ENCODE data around the gene MYO15A.

MYO15A gene

DNA sequence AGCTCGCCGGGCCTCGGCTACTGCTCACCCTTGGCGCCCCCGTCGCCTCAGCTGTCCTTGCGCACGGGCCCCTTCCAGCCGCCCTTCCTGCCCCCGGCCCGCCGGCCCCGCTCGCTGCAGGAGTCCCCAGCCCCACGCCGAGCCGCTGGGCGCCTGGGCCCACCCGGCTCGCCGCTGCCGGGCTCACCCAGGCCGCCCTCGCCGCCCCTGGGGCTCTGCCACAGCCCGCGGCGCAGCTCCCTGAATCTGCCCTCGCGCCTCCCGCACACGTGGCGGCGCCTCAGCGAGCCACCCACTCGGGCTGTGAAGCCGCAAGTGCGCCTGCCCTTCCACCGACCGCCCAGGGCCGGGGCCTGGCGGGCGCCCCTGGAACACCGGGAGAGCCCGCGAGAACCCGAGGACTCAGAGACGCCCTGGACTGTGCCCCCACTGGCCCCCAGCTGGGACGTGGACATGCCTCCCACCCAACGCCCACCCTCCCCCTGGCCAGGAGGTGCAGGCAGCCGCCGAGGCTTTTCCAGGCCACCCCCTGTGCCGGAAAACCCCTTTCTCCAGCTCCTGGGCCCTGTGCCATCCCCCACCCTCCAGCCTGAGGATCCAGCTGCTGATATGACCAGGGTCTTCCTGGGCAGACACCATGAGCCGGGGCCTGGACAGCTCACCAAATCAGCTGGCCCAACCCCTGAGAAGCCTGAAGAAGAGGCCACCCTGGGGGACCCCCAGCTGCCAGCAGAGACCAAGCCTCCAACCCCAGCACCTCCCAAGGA lies 12.8 kb downstream of the MYO15A start:
- H3K9ac ChIP-seq (ENCODE audit: low read length): no peak overlapping the region
- no peak overlapping the region for H3K27ac ChIP-seq (ENCODE audit: low read depth, low read length)
- no peak overlapping the region for H3K4me3 ChIP-seq (ENCODE audit: low read length)
- H3K4me1 ChIP-seq (ENCODE audit: control insufficient read depth, insufficient read depth, low read length): no peaks in the 10 kb centered on the region
- H3K27me3 ChIP-seq (ENCODE audit: control insufficient read depth, insufficient read depth, low read length): no peaks in the 10 kb centered on the region
- H3K36me3 ChIP-seq (ENCODE audit: control insufficient read depth, insufficient read depth, low read length): no peaks in the 10 kb centered on the region

DNA sequence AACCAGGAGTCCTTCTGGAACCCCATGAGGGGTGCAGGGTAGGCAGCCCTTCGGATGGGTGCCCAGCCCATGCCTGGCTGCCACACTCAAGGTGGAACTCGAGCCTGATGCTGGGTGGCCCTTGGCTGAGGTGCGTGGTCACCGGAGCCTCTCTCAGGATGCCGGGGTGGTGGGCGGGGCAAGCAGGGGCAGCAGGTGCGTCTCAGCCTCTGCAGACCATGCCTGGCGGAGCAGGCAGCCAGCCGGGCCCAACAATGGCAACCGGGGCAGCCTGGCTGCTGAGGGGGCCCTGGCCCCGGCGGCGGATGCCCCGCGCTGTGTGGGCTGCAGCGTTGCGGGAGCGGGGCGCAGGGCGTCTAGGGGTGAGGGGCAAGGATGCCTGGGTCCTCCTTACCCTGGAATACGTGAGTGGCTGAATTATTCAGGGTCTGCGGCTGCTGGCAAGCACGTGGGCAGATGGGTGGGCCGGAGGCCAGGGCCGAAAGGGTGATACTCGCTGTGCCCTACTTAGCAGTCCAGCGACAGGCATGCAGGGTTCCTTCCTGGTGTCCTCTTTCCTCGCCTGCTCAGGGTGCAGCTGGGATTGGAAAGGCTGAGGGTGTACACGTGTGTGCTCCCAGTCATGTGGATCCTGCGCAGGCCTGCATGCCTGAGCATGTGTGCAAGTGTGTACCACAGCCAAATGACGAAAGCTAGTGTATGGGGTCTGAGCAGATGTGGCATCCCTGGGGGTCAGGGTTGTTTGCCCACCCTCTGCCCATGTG lies 14.6 kb downstream of the MYO15A start:
- Histone ChIP-seq H3K9ac (ENCODE audit: low read length) (no peak overlapping the region), H3K36me3 (ENCODE audit: control insufficient read depth, insufficient read depth, low read length) (no peaks in the 10 kb centered on the region)

DNA sequence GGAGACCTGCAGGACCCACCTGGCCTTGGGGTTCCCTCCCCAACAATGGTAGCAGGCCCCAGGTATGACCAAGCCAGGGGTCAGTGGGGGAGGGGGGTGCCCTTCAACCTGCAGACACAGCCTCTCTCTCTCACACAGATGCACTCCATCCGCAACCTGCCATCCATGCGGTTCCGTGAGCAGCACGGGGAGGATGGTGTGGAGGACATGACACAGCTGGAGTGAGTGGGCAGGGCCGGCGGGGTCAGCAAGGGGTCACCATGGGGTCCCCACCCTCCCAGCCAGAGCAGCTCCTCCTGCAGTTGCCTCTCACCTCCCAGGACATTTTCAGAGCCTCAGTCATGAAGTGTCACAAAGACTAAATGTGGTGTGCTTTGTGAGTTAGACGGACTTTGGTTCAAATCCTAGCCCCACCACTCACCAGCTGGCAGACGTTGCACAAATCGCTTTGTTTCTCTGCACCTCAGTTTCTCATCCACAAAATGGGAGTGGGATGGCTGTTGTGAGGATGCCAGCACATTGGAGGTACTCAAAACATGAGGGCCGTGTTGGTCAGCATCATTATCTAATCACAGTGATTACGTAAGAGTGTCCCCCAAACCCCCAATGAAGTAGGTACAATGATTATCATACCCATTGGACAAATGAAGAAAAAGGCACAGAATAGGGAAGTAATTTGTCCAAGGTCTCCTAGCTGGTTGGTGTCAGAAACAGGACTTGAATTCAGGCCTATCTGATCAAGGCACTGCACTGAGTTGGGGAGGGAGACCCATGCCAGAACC lies 16.0 kb downstream of the MYO15A start:
- H3K36me3 ChIP-seq (ENCODE audit: control insufficient read depth, insufficient read depth, low read length): no peaks in the 10 kb centered on the region
- H3K4me1 ChIP-seq (ENCODE audit: control insufficient read depth, insufficient read depth, low read length): no peaks in the 10 kb centered on the region
- no peak overlapping the region for H3K27ac ChIP-seq (ENCODE audit: low read depth, low read length)
- H3K4me3 ChIP-seq (ENCODE audit: low read length): no peak overlapping the region
- H3K9ac ChIP-seq (ENCODE audit: low read length): no peak overlapping the region
- no peaks in the 10 kb centered on the region for H3K27me3 ChIP-seq (ENCODE audit: control insufficient read depth, insufficient read depth, low read length)

More for the DNA sequence above, 14.6 kb downstream of the MYO15A start:
- no peaks in the 10 kb centered on the region for H3K27me3 ChIP-seq (ENCODE audit: control insufficient read depth, insufficient read depth, low read length)
- H3K27ac ChIP-seq (ENCODE audit: low read depth, low read length): no peak overlapping the region
- H3K4me1 ChIP-seq (ENCODE audit: control insufficient read depth, insufficient read depth, low read length): no peaks in the 10 kb centered on the region
- no peak overlapping the region for H3K4me3 ChIP-seq (ENCODE audit: low read length)

DNA sequence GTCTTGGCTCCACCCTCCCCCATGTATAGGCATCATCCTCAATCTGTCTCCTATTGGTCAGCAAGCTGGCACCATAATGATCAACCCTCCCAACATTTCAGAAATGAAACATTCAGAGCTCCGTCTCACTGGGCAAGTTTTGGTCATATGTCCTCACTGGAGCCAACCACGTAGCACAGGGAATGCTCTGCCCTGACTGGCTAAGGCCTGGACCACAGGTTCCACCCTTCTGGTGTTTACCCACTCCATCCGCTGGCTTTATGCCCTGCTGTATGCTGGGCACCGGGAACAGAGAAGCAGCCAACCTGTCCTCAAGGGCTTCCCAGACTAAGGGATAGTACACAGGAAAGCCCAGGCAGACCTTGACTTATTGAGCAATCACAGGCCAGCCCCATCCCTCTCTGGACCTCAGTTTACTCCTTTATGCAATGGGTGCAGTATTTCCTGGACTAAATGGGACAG lies 20.5 kb downstream of the MYO15A start:
- Histone ChIP-seq H3K4me3 (ENCODE audit: low read length) (no peak overlapping the region), H3K9ac (ENCODE audit: low read length) (no peak overlapping the region), H3K27me3 (ENCODE audit: control insufficient read depth, insufficient read depth, low read length) (no peaks in the 10 kb centered on the region), H3K27ac (ENCODE audit: low read depth, low read length) (no peak overlapping the region), H3K4me1 (ENCODE audit: control insufficient read depth, insufficient read depth, low read length) (no peaks in the 10 kb centered on the region), H3K36me3 (ENCODE audit: control insufficient read depth, insufficient read depth, low read length) (no peaks in the 10 kb centered on the region)

DNA sequence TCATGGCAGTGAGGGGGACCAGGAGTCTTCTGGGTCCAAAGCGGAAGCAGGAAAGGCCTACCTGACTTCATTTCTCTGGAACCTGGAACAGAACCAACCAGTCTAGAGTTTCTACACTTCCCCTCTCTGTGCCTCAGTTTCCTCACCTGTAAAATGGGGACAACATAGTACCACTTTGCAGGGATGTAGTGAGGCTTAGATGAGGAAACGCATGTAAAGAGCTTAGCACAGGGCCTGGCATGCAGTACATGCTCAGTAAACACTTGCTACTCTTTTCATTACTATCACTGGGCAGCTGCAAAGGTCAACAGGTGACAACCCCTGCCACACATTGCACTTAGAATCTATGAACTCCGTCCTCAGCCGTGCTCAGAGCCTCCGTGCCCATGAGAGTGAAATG lies 24.2 kb downstream of the MYO15A start:
- Histone ChIP-seq H3K9ac (ENCODE audit: low read length) (no peak overlapping the region), H3K36me3 (ENCODE audit: control insufficient read depth, insufficient read depth, low read length) (no peaks in the 10 kb centered on the region), H3K4me3 (ENCODE audit: low read length) (no peak overlapping the region), H3K27ac (ENCODE audit: low read depth, low read length) (no peak overlapping the region), H3K4me1 (ENCODE audit: control insufficient read depth, insufficient read depth, low read length) (no peaks in the 10 kb centered on the region), H3K27me3 (ENCODE audit: control insufficient read depth, insufficient read depth, low read length) (no peaks in the 10 kb centered on the region)

DNA sequence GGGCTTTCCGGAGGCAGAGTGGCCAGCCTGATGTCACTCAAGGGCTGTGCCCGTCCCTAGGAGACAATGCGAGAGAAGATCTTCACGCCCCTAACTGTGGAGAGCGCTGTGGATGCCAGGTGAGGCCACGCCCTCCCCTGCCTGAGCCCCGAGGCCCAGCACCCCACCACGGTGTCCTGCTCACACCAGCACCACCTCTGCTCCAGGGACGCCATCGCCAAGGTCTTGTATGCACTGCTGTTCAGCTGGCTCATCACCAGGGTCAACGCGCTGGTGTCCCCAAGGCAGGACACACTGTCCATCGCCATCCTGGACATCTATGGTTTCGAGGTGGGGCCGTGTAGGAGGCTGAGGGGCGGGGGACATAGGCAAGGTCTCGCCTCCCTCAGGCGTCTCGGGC lies 27.8 kb downstream of the MYO15A start:
- Histone ChIP-seq H3K9ac (ENCODE audit: low read length) (no peak overlapping the region), H3K4me3 (ENCODE audit: low read length) (no peak overlapping the region), H3K27me3 (ENCODE audit: control insufficient read depth, insufficient read depth, low read length) (peaks cover 6% of the 10 kb centered on the region), H3K27ac (ENCODE audit: low read depth, low read length) (no peak overlapping the region), H3K36me3 (ENCODE audit: control insufficient read depth, insufficient read depth, low read length) (no peaks in the 10 kb centered on the region), H3K4me1 (ENCODE audit: control insufficient read depth, insufficient read depth, low read length) (no peaks in the 10 kb centered on the region)

DNA sequence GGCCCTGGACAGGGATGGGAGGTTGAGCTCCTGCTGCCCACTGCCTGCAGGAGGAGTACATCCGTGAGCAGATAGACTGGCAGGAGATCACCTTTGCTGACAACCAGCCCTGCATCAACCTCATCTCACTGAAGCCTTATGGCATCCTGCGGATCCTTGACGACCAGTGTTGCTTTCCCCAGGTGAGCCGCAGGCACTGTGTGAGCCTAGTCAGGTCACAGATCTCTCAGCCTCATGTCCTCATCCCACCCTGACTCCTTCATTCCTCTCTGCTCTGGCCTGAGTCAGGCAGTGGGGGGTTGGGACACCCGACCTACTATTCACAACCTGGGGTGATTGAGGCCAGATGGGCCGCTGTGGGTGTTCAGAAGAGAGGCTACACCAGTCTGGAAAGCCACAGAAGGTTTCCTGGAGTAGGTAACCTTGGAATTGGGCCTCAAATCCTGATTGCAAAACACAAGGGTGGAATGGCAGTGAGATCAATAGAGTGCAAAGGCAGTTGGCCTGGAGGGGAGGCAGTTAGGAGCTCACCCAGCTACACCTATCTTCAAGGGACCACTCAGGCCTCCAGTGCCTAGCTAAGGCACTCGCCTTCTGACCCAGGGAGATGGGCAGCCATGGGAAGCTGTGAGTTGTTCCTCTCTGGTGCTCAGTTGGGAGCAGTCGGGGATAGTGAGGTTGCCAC lies 29.7 kb downstream of the MYO15A start:
- Histone ChIP-seq H3K27me3 (ENCODE audit: control insufficient read depth, insufficient read depth, low read length) (peaks cover 6% of the 10 kb centered on the region), H3K4me3 (ENCODE audit: low read length) (no peak overlapping the region), H3K9ac (ENCODE audit: low read length) (no peak overlapping the region)

DNA sequence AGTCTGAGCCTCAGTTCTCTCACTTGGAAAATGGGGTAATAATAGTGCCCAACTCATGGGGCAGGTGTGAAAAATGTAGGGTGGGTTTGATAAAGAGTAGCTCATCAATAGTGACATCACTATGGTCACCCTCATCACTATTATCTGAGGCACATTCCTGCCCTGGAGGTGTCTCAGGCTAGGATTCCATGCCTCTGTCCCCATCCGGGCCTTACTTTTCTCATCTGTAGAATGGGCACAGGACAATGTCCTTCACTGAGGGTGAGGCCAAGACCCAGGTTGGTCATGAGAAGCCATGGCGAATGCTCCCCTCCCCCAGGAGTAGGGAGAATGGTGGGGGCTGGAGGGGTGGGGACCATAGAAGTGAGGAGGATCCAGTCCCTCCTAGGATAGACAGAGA lies 30.5 kb downstream of the MYO15A start:
- Histone ChIP-seq H3K27me3 (ENCODE audit: control insufficient read depth, insufficient read depth, low read length) (peaks cover 6% of the 10 kb centered on the region), H3K4me3 (ENCODE audit: low read length) (no peak overlapping the region), H3K36me3 (ENCODE audit: control insufficient read depth, insufficient read depth, low read length) (no peaks in the 10 kb centered on the region), H3K27ac (ENCODE audit: low read depth, low read length) (no peak overlapping the region), H3K9ac (ENCODE audit: low read length) (no peak overlapping the region), H3K4me1 (ENCODE audit: control insufficient read depth, insufficient read depth, low read length) (no peaks in the 10 kb centered on the region)

More for the DNA sequence above, 29.7 kb downstream of the MYO15A start:
- Histone ChIP-seq H3K4me1 (ENCODE audit: control insufficient read depth, insufficient read depth, low read length) (no peaks in the 10 kb centered on the region), H3K27ac (ENCODE audit: low read depth, low read length) (no peak overlapping the region), H3K36me3 (ENCODE audit: control insufficient read depth, insufficient read depth, low read length) (no peaks in the 10 kb centered on the region)

DNA sequence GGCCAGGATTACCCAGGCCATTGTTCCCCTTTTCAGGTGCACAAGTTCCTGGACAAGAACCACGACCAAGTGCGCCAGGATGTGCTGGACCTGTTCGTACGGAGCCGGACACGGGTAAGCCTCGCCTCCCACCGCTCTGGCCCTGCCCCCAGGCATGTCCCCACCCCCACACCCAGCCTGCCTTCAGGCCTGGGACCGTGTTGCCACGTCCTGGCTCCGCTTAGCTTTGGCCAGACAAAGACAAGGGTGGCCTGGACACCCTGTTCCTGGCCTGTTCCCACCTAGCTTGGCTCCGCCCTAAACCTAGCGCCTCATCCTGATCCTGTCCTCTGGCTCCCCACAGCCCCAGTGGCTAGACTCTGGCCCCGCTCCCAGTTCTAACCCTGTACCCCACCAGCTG lies 30.9 kb downstream of the MYO15A start:
- H3K27me3 ChIP-seq (ENCODE audit: control insufficient read depth, insufficient read depth, low read length): peaks cover 6% of the 10 kb centered on the region
- H3K36me3 ChIP-seq (ENCODE audit: control insufficient read depth, insufficient read depth, low read length): no peaks in the 10 kb centered on the region
- no peak overlapping the region for H3K9ac ChIP-seq (ENCODE audit: low read length)
- no peak overlapping the region for H3K27ac ChIP-seq (ENCODE audit: low read depth, low read length)
- H3K4me3 ChIP-seq (ENCODE audit: low read length): no peak overlapping the region
- no peaks in the 10 kb centered on the region for H3K4me1 ChIP-seq (ENCODE audit: control insufficient read depth, insufficient read depth, low read length)

DNA sequence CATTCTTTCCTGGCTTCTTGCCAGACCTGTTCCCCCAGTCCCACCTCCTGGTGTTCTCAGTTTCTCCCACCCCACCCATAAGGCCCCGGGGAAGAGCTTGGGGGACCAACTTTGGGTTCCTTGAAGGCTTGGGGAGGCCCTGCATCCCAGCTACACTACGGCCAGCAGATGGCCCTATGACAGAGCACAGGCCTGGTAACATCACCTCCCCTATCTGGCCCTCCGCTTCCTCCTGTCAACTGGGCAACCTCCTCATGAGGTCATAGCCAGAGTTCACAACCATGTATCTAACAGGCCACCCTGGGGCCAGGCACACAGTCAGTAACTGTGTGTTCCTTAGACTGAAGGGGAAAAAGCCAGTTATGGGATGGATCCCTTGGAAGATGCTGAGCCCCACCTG lies 31.4 kb downstream of the MYO15A start:
- Histone ChIP-seq H3K36me3 (ENCODE audit: control insufficient read depth, insufficient read depth, low read length) (no peaks in the 10 kb centered on the region), H3K9ac (ENCODE audit: low read length) (no peak overlapping the region), H3K27me3 (ENCODE audit: control insufficient read depth, insufficient read depth, low read length) (peaks cover 6% of the 10 kb centered on the region), H3K4me1 (ENCODE audit: control insufficient read depth, insufficient read depth, low read length) (no peaks in the 10 kb centered on the region), H3K4me3 (ENCODE audit: low read length) (no peak overlapping the region), H3K27ac (ENCODE audit: low read depth, low read length) (no peak overlapping the region)

DNA sequence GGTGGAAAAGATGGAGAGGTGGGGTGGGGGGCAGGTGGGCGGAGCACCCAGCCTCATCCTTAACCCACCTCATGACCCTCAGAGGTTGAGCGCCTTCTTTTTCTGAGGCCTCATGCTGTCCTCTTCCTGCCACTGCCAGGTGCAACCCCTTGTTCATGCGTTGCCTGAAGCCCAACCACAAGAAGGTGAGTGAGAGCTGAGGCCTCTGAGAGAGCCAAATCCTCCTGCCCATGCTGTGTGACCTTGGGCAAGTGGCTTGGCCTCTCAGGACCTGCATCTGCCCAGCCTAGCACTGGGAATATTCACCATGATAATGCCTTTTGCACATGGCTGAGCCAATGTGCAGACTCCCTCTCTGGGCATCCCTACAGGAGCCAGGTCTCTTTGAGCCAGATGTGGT lies 32.1 kb downstream of the MYO15A start:
- no peaks in the 10 kb centered on the region for H3K36me3 ChIP-seq (ENCODE audit: control insufficient read depth, insufficient read depth, low read length)

More for the DNA sequence above, 32.1 kb downstream of the MYO15A start:
- no peak overlapping the region for H3K4me3 ChIP-seq (ENCODE audit: low read length)
- H3K9ac ChIP-seq (ENCODE audit: low read length): no peak overlapping the region
- H3K27me3 ChIP-seq (ENCODE audit: control insufficient read depth, insufficient read depth, low read length): peaks cover 6% of the 10 kb centered on the region
- H3K27ac ChIP-seq (ENCODE audit: low read depth, low read length): no peak overlapping the region
- no peaks in the 10 kb centered on the region for H3K4me1 ChIP-seq (ENCODE audit: control insufficient read depth, insufficient read depth, low read length)

All from rectal smooth muscle tissue (tissue), 1 donor.